Midbrain (tissue), 1 donor: ENCODE results near the gene DPEP2.
A peak's percentile ranks its signal among the peaks of the same experiment; 100 is the strongest.
"Not testable (repeated sequence)": the region's sequence is repeated elsewhere in the genome, so short reads cannot be mapped to it uniquely, and the experiment has no call there.

Experiments used
- DNase-seq: peaks from one replicate; lab custom pipeline; 2025; lab: John Stamatoyannopoulos, UW

The DPEP2 gene

GRCh38 chr16:67975321-67976105, 23.8 kb downstream of the DPEP2 start:
- DNase-seq: no peak

GRCh38 chr16:67972285-67972684, 27.0 kb downstream of the DPEP2 start:
- DNase-seq: not testable (repeated sequence)

- no peak for DNase-seq
Observed at GRCh38 chr16:67971111-67971510, 28.2 kb downstream of the DPEP2 start.

GRCh38 chr16:67969254-67970039, 29.8 kb downstream of the DPEP2 start:
- no peak for DNase-seq

GRCh38 chr16:67968400-67969253, 30.7 kb downstream of the DPEP2 start, which contains the start of gene SLC12A4:
Gene SLC12A4, minus strand, starts transcription at chr16:67968637. Its CDS starts 84 bp downstream, at chr16:67968553.
- DNase-seq: peak; percentile 69

GRCh38 chr16:67967958-67968399, 31.3 kb downstream of the DPEP2 start:
- DNase-seq: no peak

GRCh38 chr16:67967183-67967957, 31.9 kb downstream of the DPEP2 start:
- DNase-seq: no peak

- no peak for DNase-seq
Observed at GRCh38 chr16:67966549-67967182, 32.6 kb downstream of the DPEP2 start.

GRCh38 chr16:67965668-67966548, 33.4 kb downstream of the DPEP2 start:
- DNase-seq: no peak

- no peak for DNase-seq
Observed at GRCh38 chr16:67964477-67965131, 34.7 kb downstream of the DPEP2 start.

GRCh38 chr16:67963662-67964321, 35.5 kb downstream of the DPEP2 start:
- DNase-seq: no peak

- peak; percentile 29 for DNase-seq
Observed at GRCh38 chr16:67963292-67963661, 36.0 kb downstream of the DPEP2 start.

GRCh38 chr16:67962135-67962534, 37.1 kb downstream of the DPEP2 start:
- DNase-seq: no peak

- DNase-seq: no peak
Observed at GRCh38 chr16:67961551-67961957, 37.7 kb downstream of the DPEP2 start.

GRCh38 chr16:67959536-67960329, 39.6 kb downstream of the DPEP2 start:
- DNase-seq: no peak

- no peak for DNase-seq
Observed at GRCh38 chr16:67957622-67958021, 41.7 kb downstream of the DPEP2 start.

GRCh38 chr16:67954421-67955196, 44.7 kb downstream of the DPEP2 start:
- DNase-seq: no peak
